ENCODE results near the gene EDARADD.

GRCh38 chr1:236532850-236533249 lies 138.8 kb downstream of the EDARADD start:
- TF ChIP-seq, protein P1, sequence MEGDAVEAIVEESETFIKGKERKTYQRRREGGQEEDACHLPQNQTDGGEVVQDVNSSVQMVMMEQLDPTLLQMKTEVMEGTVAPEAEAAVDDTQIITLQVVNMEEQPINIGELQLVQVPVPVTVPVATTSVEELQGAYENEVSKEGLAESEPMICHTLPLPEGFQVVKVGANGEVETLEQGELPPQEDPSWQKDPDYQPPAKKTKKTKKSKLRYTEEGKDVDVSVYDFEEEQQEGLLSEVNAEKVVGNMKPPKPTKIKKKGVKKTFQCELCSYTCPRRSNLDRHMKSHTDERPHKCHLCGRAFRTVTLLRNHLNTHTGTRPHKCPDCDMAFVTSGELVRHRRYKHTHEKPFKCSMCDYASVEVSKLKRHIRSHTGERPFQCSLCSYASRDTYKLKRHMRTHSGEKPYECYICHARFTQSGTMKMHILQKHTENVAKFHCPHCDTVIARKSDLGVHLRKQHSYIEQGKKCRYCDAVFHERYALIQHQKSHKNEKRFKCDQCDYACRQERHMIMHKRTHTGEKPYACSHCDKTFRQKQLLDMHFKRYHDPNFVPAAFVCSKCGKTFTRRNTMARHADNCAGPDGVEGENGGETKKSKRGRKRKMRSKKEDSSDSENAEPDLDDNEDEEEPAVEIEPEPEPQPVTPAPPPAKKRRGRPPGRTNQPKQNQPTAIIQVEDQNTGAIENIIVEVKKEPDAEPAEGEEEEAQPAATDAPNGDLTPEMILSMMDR (IDR thresholded peaks at IDR 0.05) = no peak
- TF ChIP-seq POLR2A (IDR thresholded peaks at IDR 0.05) = no peak
